GM11168 (cell line): ENCODE data around the gene CACTIN.

Source experiments
- in situ Hi-C: fragments of 300-500 bp; cut with MboI; formaldehyde crosslinking; loops from one replicate; pipeline ENCODE4 v1.12.0; 2022; ENCODE audit warnings: low sequenced_read_pairs; ENCODE audit not compliant: unreplicated experiment

Gene CACTIN

GRCh38 chr19:3664879-3665642 is 38.5 kb upstream of the CACTIN start:
- in situ Hi-C loops = loop anchor here (5.0 kb wide), 1 partner anchor 37 kb away; the partner anchor contains the start of gene PIP5K1C

- in situ Hi-C loops = loop anchor here (5.0 kb wide), 1 partner anchor 38 kb away; the partner anchor contains the start of gene PIP5K1C
These were observed 37.2 kb upstream of the CACTIN start for GRCh38 chr19:3663838-3664237.

GRCh38 chr19:3661284-3662238 is 35.0 kb upstream of the CACTIN start:
- in situ Hi-C loops = loop anchor here (5.0 kb wide), 1 partner anchor 41 kb away; the partner anchor contains the start of gene PIP5K1C

GRCh38 chr19:3660493-3661219 is 34.1 kb upstream of the CACTIN start:
- in situ Hi-C loops = loop anchor here (5.0 kb wide), 1 partner anchor 42 kb away; the partner anchor contains the start of gene PIP5K1C

- in situ Hi-C loops = loop anchor here (5.0 kb wide), 1 partner anchor 43 kb away; the partner anchor contains the start of gene PIP5K1C
These were observed 33.1 kb upstream of the CACTIN start for GRCh38 chr19:3659746-3660112.

GRCh38 chr19:3658870-3659745 is 32.5 kb upstream of the CACTIN start:
- in situ Hi-C loops = no loop called here

GRCh38 chr19:3658004-3658869 is 31.6 kb upstream of the CACTIN start:
- in situ Hi-C loops = no loop called here

GRCh38 chr19:3657395-3657769 is 30.8 kb upstream of the CACTIN start:
- in situ Hi-C loops = no loop called here

- in situ Hi-C loops = no loop called here
These were observed 30.3 kb upstream of the CACTIN start for GRCh38 chr19:3656747-3657394.

- in situ Hi-C loops = no loop called here
These were observed 29.6 kb upstream of the CACTIN start for GRCh38 chr19:3656073-3656746.

GRCh38 chr19:3655402-3656072 is 28.9 kb upstream of the CACTIN start:
- in situ Hi-C loops = no loop called here

GRCh38 chr19:3653865-3654513 is 27.4 kb upstream of the CACTIN start:
- in situ Hi-C loops = no loop called here

GRCh38 chr19:3653081-3653795 is 26.6 kb upstream of the CACTIN start:
- in situ Hi-C loops = no loop called here

- in situ Hi-C loops = no loop called here
These were observed 25.8 kb upstream of the CACTIN start for GRCh38 chr19:3652422-3652821.

GRCh38 chr19:3651684-3652083 is 25.1 kb upstream of the CACTIN start:
- in situ Hi-C loops = no loop called here

- in situ Hi-C loops = no loop called here
These were observed 23.3 kb upstream of the CACTIN start for GRCh38 chr19:3649888-3650287.
